Stomach (tissue), 9 donors: Measurements from ENCODE around the gene PHLDB1. TPM values are rescaled to one million over a fixed set of nuclear protein-coding genes. Genes with fewer than 3 reads are reported as not detected.

Experiments
- DNase-seq, 2 donors: peaks; one replicate each; pipeline versions ENCODE4 v3.0.0 to v3.0.0-alpha.2; 2013 to 2019
- H3K27ac ChIP-seq, 5 donors: fragments of 200-600 bp in 4 of 5; sonication (generic) in 4 of 5; one replicate each; pipeline ENCODE4 v1.5.1; 2013 to 2019; ENCODE audit warnings: mild to moderate bottlenecking in 1 of 5, moderate library complexity in 1 of 5
- H3K27me3 ChIP-seq, 3 donors: fragments of 200-600 bp; sonication (generic); one replicate each; pipeline ENCODE4 v1.5.1; 2017 to 2019; ENCODE audit warnings: mixed run types in 1 of 3
- H3K36me3 ChIP-seq, 4 donors: fragments of 200-600 bp; sonication (generic); 1 replicate in 3 of 4; 2 replicates in 1 of 4; pipeline ENCODE4 v1.5.1; 2016 to 2019
- H3K4me1 ChIP-seq, 4 donors: fragments of 200-600 bp; sonication (generic); one replicate each; pipeline ENCODE4 v1.5.1; 2016 to 2019
- H3K4me3 ChIP-seq, 4 donors: fragments of 200-600 bp; sonication (generic) in 3 of 4; one replicate each; pipeline ENCODE4 v1.5.1; 2016 to 2019; ENCODE audit warnings: mild to moderate bottlenecking in 1 of 4
- H3K9me3 ChIP-seq, 4 donors: fragments of 200-600 bp; sonication (generic); one replicate each; pipeline ENCODE4 v1.5.1; 2016 to 2019
- CTCF ChIP-seq, 7 experiments: fragments of 450-650 bp in 4 of 7; fragments of 200-600 bp in 3 of 7; sonication (generic) in 3 of 7; IDR thresholded peaks; one replicate each; pipeline ENCODE4 v1.5.1; 2016 to 2019; ENCODE audit warnings: antibody characterized with exemption in 7 of 7, control low read depth in 2 of 7, mild to moderate bottlenecking in 1 of 7
- EP300 ChIP-seq: sonication (generic); formaldehyde crosslinking; IDR thresholded peaks from one replicate; pipeline ENCODE4 v1.6.1; 2017; ENCODE audit warnings: antibody characterized with exemption
- POLR2A ChIP-seq, 4 donors: fragments of 450-650 bp; IDR thresholded peaks; one replicate each; pipeline ENCODE4 v1.6.1; 2016; ENCODE audit warnings: antibody characterized with exemption in 4 of 4, control low read depth in 2 of 4, mild to moderate bottlenecking in 1 of 4, moderate library complexity in 1 of 4
- POLR2AphosphoS5 ChIP-seq, 3 donors: sonication (generic); formaldehyde crosslinking; IDR thresholded peaks; one replicate each; pipeline ENCODE4 v1.6.1; 2016; ENCODE audit warnings: antibody characterized with exemption in 3 of 3
- WGBS, 5 donors: extraction: QIAGEN DNeasy Blood & Tissue Kit in 3 of 5; methylation state at CpG; one replicate each; pipeline versions ENCODE4 v1.1.5 to v1.1.7; 2013 to 2018; 5-methylcytosine and 5-hydroxymethylcytosine counted together
- intact Hi-C: fragments of 100-400 bp; cut with DNase I; formaldehyde crosslinking; loops from one replicate; pipeline ENCODE4 v1.15.1; 2023; ENCODE audit warnings: low total_unique reads
- polyA plus RNA-seq, 3 donors: library from polyadenylated mRNA; stranded (reverse); fragments of 200-250 nt; gene quantifications; one replicate each; pipeline ENCODE4 v1.2.3, GENCODE V29; 2013
- total RNA-seq, 5 donors: library from RNA; depleted of rRNA; stranded (reverse); fragments of >200 nt; gene quantifications; one replicate each; pipeline versions ENCODE4 v1.1.0 to v1.2.3, GENCODE V29; 2014 to 2016
- donor health status: healthy with polysubstance abuse.
- donor health status: Bipolar disorder and iron deficiency.
- donor health status: healthy.

PHLDB1 gene
- total and polyA plus RNA-seq, 8 donors = 28.4 to 291 (median 41.4) TPM

GRCh38 chr11:118628432-118628831 is 21.0 kb downstream of the PHLDB1 start:
- Histone ChIP-seq H3K4me3 (no peak overlapping the region), H3K27me3 (no peaks in the 10 kb centered on the region), H3K27ac (no peak overlapping the region), H3K36me3 (peaks cover 56 to 81% (median 73%) of the 10 kb centered on the region in 4 donors), H3K4me1 (peaks cover 2 to 62% (median 34%) of the 10 kb centered on the region in 4 donors), H3K9me3 (no peaks in the 10 kb centered on the region)
- no peak for DNase-seq
- intact Hi-C loops = no loop called here
- 67 to 93% (median 85%) methylated on average over 11 to 13 of the region's 13 CpGs for WGBS, 5 donors
- TF ChIP-seq POLR2A (IDR thresholded peaks at IDR 0.05) (no peak), EP300 (no peak), POLR2AphosphoS5 (IDR thresholded peaks at IDR 0.05) (no peak), CTCF (IDR thresholded peaks at IDR 0.05) (no peak)

- no peak overlapping the region for H3K4me3 ChIP-seq
- intact Hi-C loops = no loop called here
- H3K27ac ChIP-seq = no peak overlapping the region
- no peaks in the 10 kb centered on the region for H3K27me3 ChIP-seq
- peaks cover 56 to 85% (median 72%) of the 10 kb centered on the region in 4 donors for H3K36me3 ChIP-seq
- DNase-seq = no peak
- 43 to 54% (median 49%) methylated on average over 4 to 5 of the region's 5 CpGs for WGBS, 5 donors
- peaks cover 5 to 67% (median 39%) of the 10 kb centered on the region in 4 donors for H3K4me1 ChIP-seq
- no peaks in the 10 kb centered on the region for H3K9me3 ChIP-seq
- no peak for TF ChIP-seq CTCF (IDR thresholded peaks at IDR 0.05)
- no peak for TF ChIP-seq EP300
- no peak for TF ChIP-seq POLR2A (IDR thresholded peaks at IDR 0.05)
- no peak for TF ChIP-seq POLR2AphosphoS5 (IDR thresholded peaks at IDR 0.05)
Observed at GRCh38 chr11:118628861-118629549, 21.6 kb downstream of the PHLDB1 start.

- intact Hi-C loops = no loop called here
- peaks cover 13 to 72% (median 47%) of the 10 kb centered on the region in 4 donors for H3K4me1 ChIP-seq
- WGBS, 5 donors = 28 to 53% (median 41%) methylated on average over 5 to 6 of the region's 6 CpGs
- peak; percentile 73 to 78 for DNase-seq
- H3K27ac ChIP-seq = peak overlapping the region; percentile 1 to 61 (median 15)
- TF ChIP-seq CTCF (IDR thresholded peaks at IDR 0.05) = no peak
- no peak for TF ChIP-seq EP300
- no peak for TF ChIP-seq POLR2A (IDR thresholded peaks at IDR 0.05)
- TF ChIP-seq POLR2AphosphoS5 (IDR thresholded peaks at IDR 0.05) = no peak
- peaks cover 51 to 83% (median 67%) of the 10 kb centered on the region in 4 donors for H3K36me3 ChIP-seq
- H3K27me3 ChIP-seq = no peaks in the 10 kb centered on the region
- peak overlapping the region in 3 of 4 donors; percentile 13 to 43 (median 23) for H3K4me3 ChIP-seq
- no peaks in the 10 kb centered on the region for H3K9me3 ChIP-seq
Observed at GRCh38 chr11:118629761-118630661, 22.6 kb downstream of the PHLDB1 start.

GRCh38 chr11:118631142-118631909 is 23.9 kb downstream of the PHLDB1 start:
- no peaks in the 10 kb centered on the region for H3K9me3 ChIP-seq
- H3K4me1 ChIP-seq = peaks cover 18 to 73% (median 50%) of the 10 kb centered on the region in 4 donors
- no peak overlapping the region for H3K27ac ChIP-seq
- H3K36me3 ChIP-seq = peaks cover 38 to 83% (median 57%) of the 10 kb centered on the region in 4 donors
- intact Hi-C loops = no loop called here
- no peaks in the 10 kb centered on the region for H3K27me3 ChIP-seq
- TF ChIP-seq POLR2A (IDR thresholded peaks at IDR 0.05) (no peak), EP300 (no peak), POLR2AphosphoS5 (IDR thresholded peaks at IDR 0.05) (no peak)
- WGBS, 5 donors = 82 to 90% (median 86%) methylated on average over 11 to 14 of the region's 14 CpGs
- no peak for DNase-seq
- H3K4me3 ChIP-seq = no peak overlapping the region
